Aorta (tissue), 5 donors: ENCODE data around the gene GJC1. TPM values are rescaled to one million over a fixed set of nuclear protein-coding genes. Genes with fewer than 3 reads are reported as not detected.
A peak's percentile ranks its signal among the peaks of the same experiment; 100 is the strongest.

Experiments used
- ATAC-seq: fragments of 200-7000 bp; cut with Tn5 transposase; one replicate; pipeline ENCODE4 v1.9.1; 2022; ENCODE audit warnings: moderate library complexity; ENCODE audit not compliant: low FRiP score
- DNase-seq, 2 donors: peaks; one replicate each; pipeline ENCODE4 v3.0.0-alpha.2; 2020
- H3K27ac ChIP-seq, 2 donors: one replicate each; pipeline ENCODE4 v1.5.1; 2013; ENCODE audit warnings: low read length in 2 of 2, mild to moderate bottlenecking in 2 of 2, moderate library complexity in 2 of 2, control low read depth in 1 of 2, inconsistent platforms in 1 of 2, low read depth in 1 of 2
- H3K27me3 ChIP-seq, 2 donors: one replicate each; pipeline ENCODE4 v1.6.1; 2013; ENCODE audit warnings: control low read depth in 1 of 2, low read length in 1 of 2, mild to moderate bottlenecking in 1 of 2, moderate library complexity in 1 of 2; ENCODE audit not compliant: insufficient read depth in 2 of 2, control insufficient read depth in 1 of 2
- H3K36me3 ChIP-seq, 2 donors: one replicate each; pipeline ENCODE4 v1.6.1; 2013; ENCODE audit warnings: control low read depth in 1 of 2, low read length in 1 of 2, mild to moderate bottlenecking in 1 of 2; ENCODE audit not compliant: insufficient read depth in 2 of 2, control insufficient read depth in 1 of 2
- H3K4me1 ChIP-seq, 2 donors: one replicate each; pipeline ENCODE4 v1.6.1; 2013; ENCODE audit warnings: low read length in 2 of 2, control low read depth in 1 of 2, mild to moderate bottlenecking in 1 of 2, moderate library complexity in 1 of 2; ENCODE audit not compliant: insufficient read depth in 2 of 2, control insufficient read depth in 1 of 2
- H3K4me3 ChIP-seq, 2 donors: one replicate each; pipeline ENCODE4 v1.5.1; 2013; ENCODE audit warnings: low read length in 2 of 2, control low read depth in 1 of 2, mild to moderate bottlenecking in 1 of 2
- H3K9me3 ChIP-seq: one replicate; pipeline ENCODE4 v1.6.1; 2013; ENCODE audit warnings: mild to moderate bottlenecking, low read length; ENCODE audit not compliant: control insufficient read depth
- WGBS, 2 donors: extraction: QIAGEN DNeasy Blood & Tissue Kit; methylation state at CpG; one replicate each; pipeline ENCODE4 v1.1.7; 2013; 5-methylcytosine and 5-hydroxymethylcytosine counted together
- intact Hi-C, 2 donors: fragments of 100-400 bp; cut with DNase I; formaldehyde crosslinking; loops; one replicate each; pipeline versions ENCODE4 v1.14.2 to v1.15.0; 2022
- polyA plus RNA-seq, 2 donors: library from polyadenylated mRNA; stranded (reverse); fragments of 200-250 nt; gene quantifications; one replicate each; pipeline ENCODE4 v1.2.3, GENCODE V29; 2013
- total RNA-seq, 2 donors: library from RNA; stranded (reverse); fragmentation: NEBNext Ultra II Directional; extraction: Animal tissue kit (Norgen Biotek cat#: 25700); gene quantifications; one replicate each; pipeline ENCODE4 v1.2.1, GENCODE V29; 2021
- donor health status: healthy with polysubstance abuse.
- donor health status: Bipolar disorder and iron deficiency.
- donor health status: DM: no; HTN: no; CAD: no.
- donor health status: DM: no; HTN: no; CAD: no.
- donor health status: DM: yes; HTN: yes; CAD: no.

Gene GJC1
- total and polyA plus RNA-seq, 4 donors, result 2.9 to 34.3 (median 14.7) TPM

DNA sequence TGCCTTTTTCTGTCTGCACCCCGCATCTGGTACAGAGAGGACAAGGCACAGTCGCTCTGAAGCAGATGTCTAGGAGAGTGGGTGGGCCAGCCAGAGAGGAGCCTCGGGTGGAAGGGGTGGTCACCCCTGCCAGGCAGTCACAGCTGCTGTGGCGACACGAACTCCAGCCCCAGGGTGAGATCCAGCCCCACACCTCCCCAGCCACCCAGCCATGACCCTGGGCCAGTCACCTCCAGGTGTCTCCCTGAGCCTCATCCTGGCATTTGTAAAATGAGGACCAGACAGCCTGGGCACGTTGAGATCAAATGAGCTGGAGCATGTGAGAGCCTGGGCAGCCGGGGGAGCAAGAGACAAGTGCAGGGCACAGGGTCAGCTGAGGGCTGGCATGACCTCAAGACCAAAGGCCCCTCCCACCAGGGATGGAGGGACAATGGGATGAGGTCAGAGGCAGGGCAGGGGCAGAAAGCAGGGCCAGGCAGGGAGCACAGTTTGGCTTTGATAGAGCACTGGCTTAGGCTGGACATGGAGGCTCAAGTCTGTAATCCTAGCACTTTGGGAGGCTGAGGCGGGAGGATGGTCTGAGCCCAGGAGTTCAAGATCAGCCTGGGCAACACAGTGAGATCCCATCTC lies 63.6 kb downstream of the GJC1 start:
- 53 to 58% methylated on average over 8 of the region's 8 CpGs for WGBS, 2 donors
- no peaks in the 10 kb centered on the region for H3K36me3 ChIP-seq
- ATAC-seq (no peak), DNase-seq (no peak)
- H3K9me3 ChIP-seq, result no peaks in the 10 kb centered on the region
- H3K4me3 ChIP-seq, result no peak overlapping the region
- intact Hi-C loops, result no loop called here
- H3K27me3 ChIP-seq, result no peaks in the 10 kb centered on the region
- H3K27ac ChIP-seq, result no peak overlapping the region
- H3K4me1 ChIP-seq, result no peaks in the 10 kb centered on the region

DNA sequence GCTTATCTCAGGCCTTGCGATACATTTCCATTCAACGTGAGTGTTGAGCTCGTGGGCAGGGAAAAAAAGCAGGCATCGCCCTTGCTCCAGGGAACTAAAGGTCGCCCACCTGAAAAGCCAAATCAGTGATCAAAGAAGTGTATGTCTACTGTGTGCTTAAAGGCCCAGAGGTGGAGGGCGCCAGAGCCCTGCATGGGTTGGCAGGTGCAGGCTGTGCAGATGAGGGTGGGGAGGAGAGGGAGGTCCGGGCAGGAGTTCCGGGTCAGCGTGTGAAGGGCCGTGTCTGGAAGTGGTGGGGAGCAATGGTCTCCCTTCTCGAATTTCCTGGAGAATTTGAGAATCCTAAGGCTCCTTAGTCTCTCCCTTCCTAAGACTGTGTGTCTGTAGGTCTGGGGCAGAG lies 64.1 kb downstream of the GJC1 start:
- 73 to 77% methylated on average over 11 of the region's 11 CpGs for WGBS, 2 donors
- Histone ChIP-seq H3K27me3 (no peaks in the 10 kb centered on the region), H3K36me3 (no peaks in the 10 kb centered on the region), H3K4me3 (no peak overlapping the region), H3K27ac (no peak overlapping the region), H3K9me3 (no peaks in the 10 kb centered on the region), H3K4me1 (no peaks in the 10 kb centered on the region)
- ATAC-seq (no peak), DNase-seq (no peak)
- intact Hi-C loops, result no loop called here

DNA sequence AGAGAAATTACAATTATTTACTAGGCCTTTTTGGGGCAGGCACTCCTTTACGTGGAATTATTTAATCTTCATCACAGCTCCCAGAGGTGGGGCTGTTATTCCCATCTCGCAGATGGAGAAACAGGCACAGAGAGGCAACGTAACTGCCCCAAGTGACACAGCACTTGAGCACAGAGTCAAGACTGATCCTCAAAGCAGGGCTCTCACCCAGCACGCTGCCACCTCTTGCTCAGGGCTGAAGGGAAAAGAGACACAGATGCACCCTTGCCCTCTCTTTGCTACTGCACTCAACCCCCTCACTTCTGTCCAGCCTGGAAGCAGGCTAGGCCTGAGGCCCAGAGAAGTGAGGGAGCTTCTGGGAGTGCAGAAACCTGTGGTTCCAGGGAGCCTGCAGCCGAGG lies 66.9 kb downstream of the GJC1 start:
- intact Hi-C loops, result no loop called here
- H3K36me3 ChIP-seq, result no peaks in the 10 kb centered on the region
- 75 to 89% methylated on average over 5 of the region's 5 CpGs for WGBS, 2 donors
- H3K4me1 ChIP-seq, result no peaks in the 10 kb centered on the region
- no peak overlapping the region for H3K27ac ChIP-seq
- ATAC-seq (no peak), DNase-seq (no peak)
- no peaks in the 10 kb centered on the region for H3K9me3 ChIP-seq
- no peaks in the 10 kb centered on the region for H3K27me3 ChIP-seq
- H3K4me3 ChIP-seq, result no peak overlapping the region

DNA sequence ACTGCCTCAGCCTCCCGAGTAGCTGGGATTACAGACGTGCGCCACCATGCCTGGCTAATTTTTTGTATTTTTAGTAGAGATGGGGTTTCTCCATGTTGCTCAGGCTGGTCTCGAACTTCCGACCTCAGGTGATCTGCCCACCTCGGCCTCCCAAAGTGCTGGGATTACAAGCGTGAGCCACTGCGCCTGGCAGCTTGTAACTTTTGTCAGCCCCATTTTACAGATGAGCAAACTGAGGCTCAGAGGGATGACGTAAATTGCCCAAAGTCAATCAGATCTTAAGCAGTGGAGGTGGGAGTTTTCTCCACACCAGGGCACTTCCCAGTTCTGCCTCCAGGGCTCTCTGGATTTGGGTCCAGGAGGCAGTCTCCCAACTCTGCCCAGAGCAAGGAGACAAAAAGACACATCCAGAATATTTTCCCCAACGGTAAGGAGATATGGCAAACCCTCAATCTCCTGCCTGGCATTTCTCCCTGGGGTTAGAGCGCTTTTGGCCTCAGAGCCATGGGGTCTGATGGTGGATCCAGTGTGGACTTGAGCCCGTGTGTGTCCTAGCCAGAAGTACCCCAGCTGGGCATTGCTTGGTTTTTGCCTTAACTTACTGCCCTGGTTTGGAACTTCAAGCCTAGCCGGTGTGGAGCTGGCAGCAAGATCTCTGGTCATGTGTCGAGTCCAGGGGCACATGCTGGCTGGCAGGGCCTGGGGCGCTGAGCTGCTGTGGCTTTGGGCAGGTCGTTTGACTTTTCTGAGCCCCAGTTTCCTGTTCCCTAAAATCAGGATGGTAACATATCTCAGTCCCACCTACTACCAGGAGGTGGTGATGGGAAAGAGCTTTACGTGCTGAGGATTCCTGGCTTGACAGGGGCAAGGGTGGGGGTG lies 67.9 kb downstream of the GJC1 start:
- ATAC-seq (no peak), DNase-seq (no peak)
- H3K4me3 ChIP-seq, result no peak overlapping the region
- H3K9me3 ChIP-seq, result no peaks in the 10 kb centered on the region
- intact Hi-C loops, result no loop called here
- no peaks in the 10 kb centered on the region for H3K4me1 ChIP-seq
- H3K36me3 ChIP-seq, result no peaks in the 10 kb centered on the region
- 71 to 74% methylated on average over 17 of the region's 17 CpGs for WGBS, 2 donors
- H3K27me3 ChIP-seq, result no peaks in the 10 kb centered on the region
- no peak overlapping the region for H3K27ac ChIP-seq

DNA sequence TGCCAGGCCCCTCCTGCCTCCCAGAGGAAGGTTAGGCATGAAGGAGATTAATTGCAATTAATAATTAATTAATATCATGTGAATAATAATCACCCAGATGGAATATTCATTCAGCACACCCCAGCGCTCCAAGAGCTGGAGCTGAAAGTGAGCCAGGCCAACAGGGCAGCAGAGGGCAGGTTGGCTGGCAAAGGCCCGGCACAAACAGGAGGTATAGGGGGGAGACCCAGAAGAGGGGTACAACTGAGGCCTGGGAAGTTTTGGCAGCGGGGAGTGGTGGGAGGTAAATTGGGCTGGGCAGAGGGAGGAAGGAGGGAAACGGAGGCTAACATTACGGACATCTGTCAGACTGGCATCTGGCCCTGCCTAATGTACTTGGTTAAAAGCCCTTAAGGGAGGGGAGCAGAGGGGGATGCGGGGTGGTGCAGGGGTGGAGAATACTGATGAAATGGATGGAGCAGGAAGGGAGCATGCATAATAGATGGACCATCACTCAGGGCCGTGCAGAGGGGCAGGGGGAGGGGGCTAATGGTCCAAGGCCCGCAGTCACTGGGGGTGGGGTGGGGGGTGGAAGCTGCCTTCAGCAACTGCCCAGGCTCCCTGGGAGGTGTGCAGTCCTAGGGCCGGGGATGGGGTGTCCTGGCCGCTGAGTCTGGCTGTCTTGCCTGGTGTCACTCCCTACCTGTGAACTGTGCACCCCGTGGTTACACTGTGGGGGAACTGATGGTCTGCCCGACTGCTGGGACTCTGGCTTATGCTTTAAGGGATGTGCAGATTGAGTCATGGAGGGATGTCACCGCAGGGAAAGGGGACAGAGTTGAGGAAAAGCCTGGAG lies 69.4 kb downstream of the GJC1 start:
- intact Hi-C loops, result no loop called here

DNA sequence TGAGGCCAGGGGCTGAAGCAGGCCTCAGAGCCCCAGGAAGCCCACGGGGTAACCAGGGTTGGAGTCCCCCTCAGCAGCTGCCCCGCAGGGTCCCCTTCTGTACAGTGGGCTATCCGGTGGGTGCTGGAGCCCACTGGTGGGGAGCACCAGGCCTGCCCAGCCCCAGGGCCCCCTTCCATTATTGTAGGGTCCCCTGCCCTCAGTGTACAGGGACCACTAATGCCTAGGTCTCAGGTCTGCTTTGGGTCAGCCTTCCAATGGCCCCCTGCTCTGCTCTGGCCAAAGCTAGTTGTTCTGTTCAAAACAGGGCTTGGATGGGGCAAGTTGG lies 70.2 kb downstream of the GJC1 start:
- ATAC-seq (no peak), DNase-seq (no peak)
- no peak overlapping the region for H3K4me3 ChIP-seq
- intact Hi-C loops, result no loop called here
- H3K27ac ChIP-seq, result no peak overlapping the region
- WGBS, 2 donors, result 74 to 78% methylated on average over 3 of the region's 3 CpGs
- H3K9me3 ChIP-seq, result no peaks in the 10 kb centered on the region
- no peaks in the 10 kb centered on the region for H3K36me3 ChIP-seq
- H3K4me1 ChIP-seq, result no peaks in the 10 kb centered on the region
- no peaks in the 10 kb centered on the region for H3K27me3 ChIP-seq

More for the DNA sequence above, 69.4 kb downstream of the GJC1 start:
- Histone ChIP-seq H3K4me3 (no peak overlapping the region), H3K9me3 (no peaks in the 10 kb centered on the region), H3K36me3 (no peaks in the 10 kb centered on the region), H3K27ac (no peak overlapping the region), H3K4me1 (no peaks in the 10 kb centered on the region), H3K27me3 (no peaks in the 10 kb centered on the region)
- no peak for DNase-seq
- 79 to 82% methylated on average over 12 to 13 of the region's 13 CpGs for WGBS, 2 donors
- no peak for ATAC-seq

DNA sequence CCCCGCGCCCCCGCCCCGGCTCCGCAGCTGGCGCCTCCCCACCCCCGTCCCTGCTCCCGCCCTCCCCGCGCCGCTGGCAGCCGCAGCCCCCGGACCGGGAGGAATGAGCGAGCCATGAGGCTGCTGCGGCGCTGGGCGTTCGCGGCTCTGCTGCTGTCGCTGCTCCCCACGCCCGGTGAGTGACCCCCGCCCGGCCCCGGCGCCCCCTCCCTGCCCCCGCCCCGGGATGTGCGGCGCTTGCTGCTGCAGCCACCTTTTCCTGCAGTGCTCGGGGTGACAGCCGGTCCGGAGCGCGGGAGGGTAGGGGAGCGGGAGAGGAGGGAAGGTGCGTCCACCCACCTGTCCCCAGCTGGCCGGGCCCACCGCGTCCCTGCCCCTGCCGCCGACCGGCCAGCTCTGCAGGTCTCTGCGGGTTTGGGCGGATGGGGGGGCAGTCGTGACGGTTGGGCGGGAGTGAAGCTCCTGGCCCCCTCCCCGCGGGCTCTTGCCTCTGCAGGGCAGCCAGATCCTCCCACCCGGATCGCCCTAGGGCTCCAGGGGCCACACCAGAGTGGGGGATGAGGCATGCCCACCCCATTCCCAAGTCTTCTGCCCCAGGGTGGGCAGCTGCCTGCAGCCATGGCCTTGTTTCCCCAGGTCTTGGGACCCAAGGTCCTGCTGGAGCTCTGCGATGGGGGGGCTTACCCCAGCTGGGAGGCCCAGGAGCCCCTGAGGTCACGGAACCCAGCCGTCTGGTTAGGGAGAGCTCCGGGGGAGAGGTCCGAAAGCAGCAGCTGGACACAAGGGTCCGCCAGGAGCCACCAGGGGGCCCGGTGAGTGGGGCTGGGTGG lies 70.8 kb downstream of the GJC1 start:
- WGBS, 2 donors, result 7 to 10% methylated on average over 38 to 60 of the region's 60 CpGs
- no peaks in the 10 kb centered on the region for H3K4me1 ChIP-seq
- no peaks in the 10 kb centered on the region for H3K27me3 ChIP-seq
- no peaks in the 10 kb centered on the region for H3K9me3 ChIP-seq
- intact Hi-C loops, result no loop called here
- H3K27ac ChIP-seq, result no peak overlapping the region
- DNase-seq, result peak in 1 of 2 donors; percentile 75
- no peak for ATAC-seq
- peak overlapping the region; percentile 41 to 50 for H3K4me3 ChIP-seq
- H3K36me3 ChIP-seq, result no peaks in the 10 kb centered on the region

DNA sequence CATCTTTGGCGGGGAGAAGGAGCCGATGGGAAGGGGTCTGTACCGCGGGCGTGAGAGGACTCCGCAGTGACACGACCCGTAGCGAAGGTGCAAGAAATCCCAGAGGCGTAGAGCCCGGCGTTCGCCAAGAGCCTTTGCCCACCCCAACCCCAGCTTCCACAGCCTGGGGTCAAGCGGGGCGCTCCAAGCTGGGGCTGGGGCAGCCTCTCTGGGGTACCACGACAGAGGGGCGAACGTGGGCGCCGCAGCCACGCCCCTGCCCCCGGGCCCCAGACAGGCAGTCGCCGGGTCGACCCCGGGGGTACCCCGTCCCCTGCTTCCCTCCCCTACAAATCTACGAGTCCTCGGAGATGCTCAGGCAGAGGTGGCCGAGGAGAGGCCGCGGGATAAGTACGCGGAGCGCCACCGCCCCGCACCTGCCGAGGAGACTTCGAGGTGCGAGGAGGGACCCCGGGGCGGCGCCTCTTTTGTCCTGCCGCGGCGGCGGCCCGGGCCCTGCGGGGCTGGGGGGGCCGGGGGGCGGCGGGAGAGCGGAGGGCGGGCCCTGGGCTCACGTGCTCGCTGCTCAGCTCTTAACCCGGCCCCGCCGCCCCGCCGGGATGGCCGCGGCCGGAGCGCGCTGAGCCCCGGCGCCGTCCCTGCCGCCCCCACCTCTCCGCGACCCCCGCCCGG lies 71.5 kb downstream of the GJC1 start, which contains the start of gene ADAM11:
Gene ADAM11, plus strand, starts transcription at position 575 of the 672 bp plus-strand sequence. CDS start 212 bp downstream, outside the sequence.
- no peaks in the 10 kb centered on the region for H3K9me3 ChIP-seq
- ATAC-seq (no peak), DNase-seq (peak in 1 of 2 donors; percentile 77)
- no peaks in the 10 kb centered on the region for H3K4me1 ChIP-seq
- H3K27ac ChIP-seq, result no peak within 1 kb of the TSS
- H3K4me3 ChIP-seq, result peak within 1 kb of the TSS; percentile 41 to 50
- intact Hi-C loops, result no loop called here
- no peaks in the 10 kb centered on the region for H3K27me3 ChIP-seq
- no peaks in the 10 kb centered on the region for H3K36me3 ChIP-seq
- WGBS, 2 donors, result 10 to 15% methylated on average over 40 to 74 of the region's 74 CpGs
